GM23248 (cell line): ENCODE results near the gene NEK4.

Experiments used
- EZH2 ChIP-seq: fragments of 200-600 bp; sonication (generic); IDR thresholded peaks from 2 replicates; pipeline ENCODE4 v1.6.1; 2018; ENCODE audit warnings: antibody characterized with exemption, mild to moderate bottlenecking; ENCODE audit not compliant: insufficient read depth, poor library complexity, severe bottlenecking
- EZH2phosphoT487 ChIP-seq: fragments of 200-600 bp; sonication (generic); IDR thresholded peaks from 2 replicates; pipeline ENCODE4 v1.6.1; 2018; ENCODE audit warnings: antibody characterized with exemption, moderate library complexity, mild to moderate bottlenecking, low read depth; ENCODE audit not compliant: insufficient read depth

- no peak for TF ChIP-seq EZH2
- no peak for TF ChIP-seq EZH2phosphoT487
Measured at GRCh38 chr3:52743721-52744120, 27.0 kb downstream of the NEK4 start.
